HG03457 (cell line): ENCODE results near the gene PRKAR1B.

Experiments
- ATAC-seq: cut with Tn5 transposase; IDR thresholded peaks from one replicate; pipeline ENCODE4 v1.9.1; 2021; ENCODE audit warnings: moderate number of reproducible peaks; ENCODE audit not compliant: unreplicated experiment

PRKAR1B gene

DNA sequence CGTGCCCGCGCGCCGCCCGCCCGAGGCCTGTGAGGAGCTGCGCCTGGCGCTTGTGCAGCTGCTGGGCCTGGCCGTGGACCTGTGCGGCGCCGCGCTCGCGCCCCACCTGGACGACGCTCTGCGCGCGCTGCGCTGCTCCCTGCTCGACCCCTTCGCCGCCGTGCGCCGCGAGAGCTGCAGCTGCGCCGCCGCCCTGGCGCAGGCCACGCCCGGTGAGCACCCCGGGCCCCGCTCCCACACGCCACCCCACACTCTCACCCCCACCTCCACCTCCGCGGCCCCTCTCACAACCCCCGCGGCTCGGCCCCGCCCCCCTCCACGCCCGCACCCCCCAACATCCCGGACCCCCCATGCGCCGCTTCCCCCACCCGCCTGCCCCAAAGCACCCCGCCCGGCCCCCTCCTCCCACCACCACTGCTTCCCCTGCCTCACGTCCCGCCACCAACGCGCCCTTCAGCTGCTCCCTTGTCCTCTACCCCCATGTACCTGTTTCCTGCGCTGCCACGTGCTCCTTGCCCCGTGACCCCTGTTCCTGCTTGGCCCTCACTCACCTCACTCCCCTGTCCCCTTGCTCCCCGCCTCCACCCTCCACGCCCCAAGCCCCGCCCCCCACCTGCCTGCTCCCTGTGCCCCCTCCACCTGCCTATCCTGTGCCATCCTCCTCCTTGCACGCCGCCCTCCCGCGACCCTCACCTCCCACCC lies at the start of gene PRKAR1B:
Gene PRKAR1B (minus strand): TSS at position 178 of the 702 bp plus-strand sequence. CDS start 15,776 bp downstream, outside the sequence.
- peak; percentile 9 for ATAC-seq

DNA sequence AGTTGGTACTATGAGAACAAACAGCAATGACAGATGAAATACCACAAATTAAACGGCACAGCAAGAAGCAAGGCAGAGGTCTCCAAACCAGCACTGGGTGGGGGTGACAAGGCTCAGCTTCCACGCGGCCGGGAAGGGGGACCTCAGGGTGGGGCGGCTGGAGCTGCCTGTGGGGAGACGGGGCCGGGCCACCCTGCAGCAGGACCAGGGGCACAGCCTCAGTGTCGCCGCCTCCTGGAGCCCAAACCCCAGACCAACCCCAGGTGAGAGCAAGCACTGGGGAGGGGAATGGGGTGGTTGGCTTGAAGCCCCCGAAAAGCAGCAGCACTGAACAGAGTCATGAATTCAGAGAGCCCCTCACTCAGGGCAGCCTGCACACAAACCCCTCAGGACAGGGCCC lies 49.3 kb upstream of the PRKAR1B start:
- ATAC-seq = no peak

DNA sequence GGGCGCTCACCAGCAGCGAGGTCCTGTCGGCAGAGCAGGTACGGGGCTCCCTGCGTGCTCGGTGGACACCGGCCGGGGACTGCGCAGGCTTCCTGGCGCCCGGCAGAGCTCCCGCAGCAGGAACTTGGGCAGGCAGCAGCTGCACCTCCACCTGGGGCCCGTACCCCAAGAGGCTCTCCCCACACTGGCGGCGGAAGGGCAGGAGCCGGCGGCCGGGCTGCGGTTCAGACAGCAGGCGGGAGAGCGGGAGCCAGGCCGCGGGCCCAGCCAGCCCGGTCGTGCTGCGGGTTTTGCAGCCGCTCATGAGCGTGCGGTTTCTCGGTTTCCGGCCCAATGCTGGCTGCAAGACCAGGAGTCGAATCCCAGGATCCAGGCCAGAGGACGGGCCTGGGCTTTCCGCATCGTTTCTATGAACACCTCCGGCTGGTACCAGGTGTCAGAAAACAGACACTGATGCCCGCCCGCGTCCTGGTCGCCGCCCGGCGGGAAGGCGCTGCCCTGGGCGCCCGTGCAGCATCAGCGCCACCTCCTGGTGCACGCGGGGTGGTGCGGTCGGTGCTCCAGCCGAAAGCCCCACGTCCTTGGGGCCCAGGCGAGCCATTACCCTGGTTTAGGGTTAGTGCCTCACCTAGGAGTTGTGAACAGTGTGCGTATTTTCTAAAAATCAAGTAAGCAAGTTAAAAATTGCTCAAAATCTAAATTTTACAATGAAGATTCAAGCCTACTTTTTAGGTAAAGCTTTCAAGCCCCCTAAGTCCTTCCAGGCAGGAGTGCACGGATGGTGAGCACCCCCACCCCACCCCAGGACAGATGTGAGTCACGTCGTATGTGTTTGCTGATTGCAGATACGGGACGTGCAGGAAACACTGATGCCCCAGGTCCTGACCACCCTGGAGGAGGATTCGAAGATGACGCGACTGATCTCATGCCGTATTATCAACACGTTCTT lies 47.4 kb upstream of the PRKAR1B start:
- no peak for ATAC-seq

GRCh38 chr7:773622-773915 lies 46.5 kb upstream of the PRKAR1B start:
- no peak for ATAC-seq

DNA sequence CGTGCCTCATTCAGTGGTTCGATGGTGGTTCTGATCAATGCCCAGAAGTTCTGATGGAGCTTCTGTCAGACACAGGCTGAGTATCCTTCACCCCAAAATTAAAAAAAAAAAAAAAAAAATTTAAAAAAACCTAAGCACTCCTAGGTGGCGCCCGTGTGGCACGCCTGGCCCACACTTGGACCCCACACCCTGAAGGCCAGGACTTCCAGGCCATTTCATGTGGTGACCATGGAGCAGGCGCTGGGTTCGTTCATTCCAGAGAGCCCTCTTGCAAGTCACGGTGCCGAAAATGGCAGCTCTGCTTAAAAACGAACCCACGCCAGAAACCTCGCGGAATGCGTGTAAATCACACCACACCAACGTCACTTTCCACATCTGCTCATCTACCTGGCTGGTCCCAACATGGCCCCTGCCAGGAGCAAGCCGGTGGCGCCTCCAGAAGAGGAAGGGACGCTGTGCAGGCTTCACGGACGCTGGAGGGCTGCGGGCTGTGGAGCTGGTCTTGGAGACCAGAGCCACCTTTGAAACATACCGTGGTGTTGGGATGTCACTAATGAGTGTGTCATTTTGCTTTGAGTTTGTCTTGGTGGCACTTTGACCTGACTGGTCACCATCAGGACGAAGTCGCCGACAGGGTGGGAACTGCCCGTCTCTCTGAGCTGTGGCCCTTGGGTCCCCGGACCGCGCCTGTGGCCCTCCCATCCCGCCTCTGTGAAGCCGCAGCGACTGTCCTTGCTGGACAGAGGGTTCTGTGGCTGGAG lies 46.0 kb upstream of the PRKAR1B start:
- no peak for ATAC-seq

DNA sequence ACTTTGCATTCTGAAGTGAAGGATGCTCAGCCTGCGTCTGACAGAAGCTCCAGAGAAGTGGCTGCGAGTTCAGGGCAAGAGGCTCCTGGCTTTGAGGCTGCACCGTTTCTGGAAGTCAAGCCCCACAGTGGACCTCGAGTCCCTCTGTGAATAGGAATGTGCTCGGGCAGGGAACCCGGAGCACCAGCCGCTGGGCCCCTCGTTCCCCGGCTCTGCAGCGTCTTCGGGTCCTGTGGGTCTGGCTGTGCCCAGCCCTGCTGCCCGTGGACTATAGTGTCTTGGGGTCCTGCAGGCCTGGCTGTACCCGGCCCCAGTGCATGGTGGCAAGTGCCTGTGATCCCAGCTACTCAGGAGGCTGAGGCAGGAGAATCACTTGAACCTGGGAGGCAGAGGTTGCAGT lies 45.3 kb upstream of the PRKAR1B start:
- ATAC-seq = no peak

DNA sequence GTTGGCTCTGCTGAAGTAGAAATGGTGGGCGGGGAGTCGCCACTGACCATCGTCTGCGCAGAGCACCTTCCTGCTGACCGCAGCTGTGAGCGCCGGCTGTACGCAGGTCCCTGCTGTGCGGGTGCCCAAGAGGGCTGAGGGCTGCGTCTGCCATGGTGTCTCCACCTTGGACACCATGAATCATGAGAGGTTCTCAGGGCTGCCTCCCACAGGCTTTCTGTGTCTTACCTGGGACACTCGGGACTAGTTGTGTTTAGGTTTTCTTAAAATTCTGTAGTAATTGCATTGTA lies 44.9 kb upstream of the PRKAR1B start:
- ATAC-seq = no peak

DNA sequence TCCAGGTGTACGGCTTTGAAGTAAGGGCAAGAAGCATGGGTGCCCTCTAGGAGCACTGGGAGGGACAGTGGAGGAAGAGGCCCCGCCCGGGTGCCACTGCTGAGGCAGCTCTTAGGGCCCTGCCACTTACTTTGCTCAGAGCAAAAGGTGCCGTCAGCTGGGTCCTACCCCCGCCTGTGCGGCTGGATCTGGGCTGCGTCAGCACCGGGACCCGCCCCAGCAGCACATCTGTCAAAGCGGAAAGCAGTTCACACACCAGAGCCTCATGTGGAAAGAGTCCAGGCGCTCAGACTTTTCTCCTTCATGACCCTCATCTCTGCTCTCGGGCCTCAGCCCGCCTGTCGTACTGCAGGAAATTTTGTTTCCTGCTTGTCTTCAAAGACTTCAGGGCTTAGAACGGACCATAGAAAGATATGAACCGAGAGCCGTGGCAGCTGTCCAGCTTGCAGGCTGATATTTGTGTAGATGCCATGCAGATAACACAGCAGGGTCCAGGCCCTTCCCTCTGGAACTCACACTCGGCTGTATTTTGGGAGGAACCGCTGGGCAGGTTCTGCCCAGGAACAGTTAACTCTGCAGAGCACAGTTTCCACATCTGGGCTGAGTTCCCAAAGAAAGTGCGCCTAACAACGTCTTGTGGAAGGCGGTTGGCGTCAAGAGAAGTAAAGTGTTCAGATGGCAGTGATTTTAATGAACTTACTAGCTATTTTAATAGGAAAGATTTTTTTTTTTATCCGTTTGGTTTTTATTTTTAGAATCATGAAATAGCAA lies 44.3 kb upstream of the PRKAR1B start:
- no peak for ATAC-seq

- no peak for ATAC-seq
Measured at GRCh38 chr7:770741-771166, 43.7 kb upstream of the PRKAR1B start.

DNA sequence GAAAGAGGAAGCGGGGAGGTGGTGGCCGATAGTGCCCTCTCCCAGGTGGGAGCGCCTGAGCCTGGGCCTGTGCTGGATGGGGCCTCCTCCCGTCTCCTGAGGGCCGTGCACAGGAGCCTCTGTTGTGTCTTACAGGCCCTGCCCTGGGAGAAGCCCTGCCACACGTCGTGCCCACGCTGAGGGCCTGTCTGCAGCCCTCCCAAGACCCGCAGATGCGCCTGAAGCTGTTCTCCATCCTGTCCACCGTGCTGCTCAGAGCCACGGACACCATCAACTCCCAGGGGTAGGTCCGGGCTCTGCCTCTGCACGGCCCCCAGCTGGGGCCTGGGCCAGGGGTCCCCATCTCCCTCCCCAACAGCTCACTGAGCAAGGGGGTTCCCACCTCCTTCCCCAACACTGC lies 43.3 kb upstream of the PRKAR1B start:
- ATAC-seq = no peak

DNA sequence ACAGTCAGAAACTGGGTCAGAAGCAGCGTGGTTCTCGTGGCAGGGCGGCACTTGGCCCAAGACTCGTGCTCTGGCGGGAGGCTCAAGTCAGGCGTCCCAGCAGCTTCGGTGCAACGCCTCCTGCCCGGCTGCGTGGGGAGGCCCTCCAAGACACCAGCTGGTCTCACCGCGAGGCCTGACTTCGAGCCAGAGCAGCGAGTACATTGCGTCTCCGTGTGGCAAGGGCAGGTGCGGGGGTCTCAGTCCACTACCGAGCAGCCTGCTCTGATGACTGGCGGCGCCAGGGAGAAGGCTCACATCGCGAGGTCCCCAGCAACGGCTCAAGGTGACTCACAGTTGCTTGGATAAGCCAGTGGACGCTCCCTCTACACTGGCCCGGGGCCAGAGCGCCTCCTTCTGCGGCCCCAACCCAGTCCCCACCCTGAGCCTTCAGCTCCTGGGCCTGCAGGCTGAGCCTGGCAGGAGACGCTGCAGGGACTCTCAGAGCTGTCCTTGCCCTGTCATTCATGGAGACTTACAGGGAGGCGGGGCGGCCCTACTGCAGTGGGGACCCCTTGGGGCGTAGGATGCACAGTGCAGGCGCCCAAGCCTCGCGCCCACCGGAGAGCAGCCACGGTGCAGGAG lies 41.9 kb upstream of the PRKAR1B start:
- no peak for ATAC-seq

- ATAC-seq = no peak
Measured at GRCh38 chr7:767941-768731, 41.1 kb upstream of the PRKAR1B start.

DNA sequence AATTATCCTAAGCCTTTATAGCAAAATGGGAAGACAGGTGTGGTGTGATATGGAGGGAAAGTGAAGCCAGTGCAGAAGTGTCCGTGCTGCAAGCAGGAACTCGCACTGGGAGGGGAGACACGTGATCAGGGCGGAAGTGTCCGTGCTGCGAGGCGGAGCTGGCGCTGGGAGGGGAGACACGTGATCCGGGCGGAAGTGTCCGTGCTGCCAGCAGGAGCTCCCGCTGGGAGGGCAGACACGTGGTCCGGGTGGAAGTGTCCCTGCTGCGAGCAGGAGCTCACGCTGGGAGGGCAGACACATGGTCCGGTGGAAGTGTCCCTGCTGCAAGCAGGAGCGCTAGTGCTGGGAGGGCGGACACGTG lies 40.5 kb upstream of the PRKAR1B start:
- ATAC-seq = no peak

DNA sequence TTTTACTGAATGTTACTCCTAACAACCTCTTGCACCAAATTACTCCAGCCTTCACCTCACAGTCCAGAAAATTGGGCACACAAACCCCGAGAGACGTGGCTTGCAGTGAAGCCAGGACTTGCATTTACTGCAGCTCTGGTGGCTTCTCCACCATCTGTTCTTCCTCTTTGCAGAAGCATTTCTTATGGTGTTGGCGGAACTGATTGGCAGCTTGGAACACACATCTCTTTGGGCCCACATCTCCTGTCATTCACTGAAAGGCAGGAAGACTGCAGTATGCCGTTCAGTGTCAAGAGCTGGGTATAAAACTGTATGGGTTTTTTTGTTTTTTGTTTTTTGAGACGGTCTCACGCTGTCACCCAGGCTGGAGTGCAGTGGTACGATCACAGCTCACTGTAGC lies 38.3 kb upstream of the PRKAR1B start:
- no peak for ATAC-seq

DNA sequence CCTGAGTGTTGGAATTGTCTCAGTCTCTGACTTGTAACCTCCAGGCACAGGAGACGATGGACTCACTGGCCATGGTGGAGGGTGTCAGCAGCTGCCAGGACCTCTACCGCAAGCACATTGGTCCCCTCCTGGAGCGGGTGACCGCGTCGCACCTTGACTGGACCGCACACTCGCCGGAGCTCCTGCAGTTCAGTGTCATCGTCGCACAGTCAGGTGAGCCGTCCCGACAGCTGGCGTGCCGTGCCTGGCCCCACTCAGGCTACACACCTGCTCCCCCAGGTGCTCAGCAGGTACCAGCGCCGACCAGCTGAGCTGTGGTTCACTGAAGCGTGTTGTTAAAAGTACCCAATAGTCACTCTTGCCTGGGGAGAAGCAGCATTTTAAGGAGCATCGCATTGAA lies 36.7 kb upstream of the PRKAR1B start:
- ATAC-seq = no peak

DNA sequence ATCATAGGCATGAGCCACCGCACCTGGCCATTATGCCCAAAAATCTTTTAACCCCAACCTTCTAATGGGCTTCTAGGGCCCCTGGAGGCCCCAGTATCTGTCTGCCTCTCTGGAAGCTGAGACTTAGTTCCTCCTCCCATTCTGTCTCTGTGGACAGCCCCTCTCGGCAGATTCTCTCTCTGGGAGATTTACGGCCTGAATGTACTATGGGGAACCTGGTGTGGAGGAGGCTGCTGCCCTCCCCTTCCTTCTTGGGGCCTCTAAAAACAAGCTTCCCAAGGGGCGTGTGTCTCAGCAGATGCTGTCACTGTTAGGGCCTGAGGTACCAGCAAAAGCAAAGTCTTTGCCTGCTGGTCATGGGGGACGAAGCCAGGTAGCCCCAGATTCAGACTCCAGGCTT lies 35.8 kb upstream of the PRKAR1B start:
- ATAC-seq = no peak

GRCh38 chr7:761631-762030 lies 34.5 kb upstream of the PRKAR1B start:
- no peak for ATAC-seq

DNA sequence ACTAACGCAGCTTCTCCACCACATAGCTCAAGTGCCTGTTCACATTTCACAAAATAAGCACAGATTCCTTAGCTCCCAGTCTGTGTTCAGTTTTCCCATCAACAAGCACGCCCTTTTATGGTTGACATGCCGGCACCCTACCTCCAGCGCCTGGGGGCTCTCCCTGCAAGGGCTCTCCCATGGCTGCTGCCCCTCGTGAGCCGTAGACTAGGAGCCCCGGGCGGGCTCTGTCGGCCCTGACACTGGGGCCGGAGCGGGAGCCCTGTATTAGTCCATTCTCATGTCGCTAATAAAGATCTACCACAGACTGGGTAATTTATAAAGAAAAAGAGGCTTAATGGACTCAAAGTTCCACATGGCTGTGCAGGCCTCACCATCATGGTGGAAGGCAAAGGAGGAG lies 34.0 kb upstream of the PRKAR1B start:
- ATAC-seq = no peak

GRCh38 chr7:760006-760405 lies 32.9 kb upstream of the PRKAR1B start:
- no peak for ATAC-seq

DNA sequence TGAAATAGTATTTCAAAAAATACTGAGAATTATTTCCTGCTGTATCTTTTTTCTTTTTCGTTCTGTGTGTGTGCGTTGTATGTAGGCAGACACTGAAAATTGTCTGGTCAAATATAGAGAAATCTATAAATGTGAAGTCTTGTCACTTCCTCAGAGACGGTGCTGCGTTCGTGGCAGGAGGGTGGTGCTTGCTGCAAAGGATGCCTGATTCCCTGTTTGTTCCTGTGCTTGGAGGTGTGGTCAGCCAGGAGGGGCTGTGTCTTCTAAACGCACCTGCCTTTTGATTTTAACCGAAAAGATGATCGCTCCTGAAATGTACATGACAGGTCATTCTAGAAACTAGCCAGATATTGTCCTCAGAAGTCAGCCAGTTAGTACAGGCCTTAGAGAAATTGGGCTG lies 32.5 kb upstream of the PRKAR1B start:
- no peak for ATAC-seq
